Measurements from ENCODE around the gene APOB.

DNA sequence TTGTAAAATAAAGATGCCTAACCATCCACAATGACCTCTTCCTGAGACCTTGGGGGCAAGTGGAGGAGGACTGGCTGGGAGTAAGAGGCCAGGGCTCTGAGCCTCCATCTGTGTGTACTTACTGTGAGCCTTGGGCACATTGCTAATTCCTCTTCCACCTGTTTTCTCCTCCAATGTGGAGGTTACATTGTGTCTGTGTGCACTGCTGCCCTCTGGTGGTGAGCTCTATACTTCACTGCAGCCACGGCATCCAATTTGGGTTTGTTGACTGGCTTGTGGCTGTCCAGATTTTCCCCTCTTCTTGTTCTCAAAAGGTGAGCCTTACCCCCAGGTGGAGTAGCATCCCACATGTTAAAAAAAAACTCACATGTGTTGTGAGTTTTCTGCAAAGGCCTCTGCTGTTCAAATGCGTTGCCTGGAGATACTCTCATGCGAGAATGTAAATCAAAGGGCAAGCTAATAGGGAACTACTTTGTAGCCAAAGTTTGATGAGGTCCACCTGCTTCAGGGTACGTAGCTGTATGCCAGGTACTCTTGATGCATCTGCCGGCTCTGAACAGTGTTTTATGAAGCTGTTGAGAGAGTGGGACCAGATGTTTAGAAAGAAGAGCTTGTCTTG, 80.8 kb downstream of the APOB start:
- no peak for TF ChIP-seq EZH2 (IDR thresholded peaks at IDR 0.05; ENCODE audit: insufficient read depth, poor library complexity, severe bottlenecking)
- no peak for TF ChIP-seq EZH2phosphoT487 (IDR thresholded peaks at IDR 0.05; ENCODE audit: insufficient read depth, low read depth)
